NCI-H446 (cell line): ENCODE data around the gene IQGAP3.
"Not testable (repeated sequence)": the region's sequence is repeated elsewhere in the genome, so short reads cannot be mapped to it uniquely, and the experiment has no call there.

Source experiments
- DNase-seq, 2 experiments: peaks; one replicate each; lab custom pipeline; 2025; lab: John Stamatoyannopoulos, UW

IQGAP3 gene

DNA sequence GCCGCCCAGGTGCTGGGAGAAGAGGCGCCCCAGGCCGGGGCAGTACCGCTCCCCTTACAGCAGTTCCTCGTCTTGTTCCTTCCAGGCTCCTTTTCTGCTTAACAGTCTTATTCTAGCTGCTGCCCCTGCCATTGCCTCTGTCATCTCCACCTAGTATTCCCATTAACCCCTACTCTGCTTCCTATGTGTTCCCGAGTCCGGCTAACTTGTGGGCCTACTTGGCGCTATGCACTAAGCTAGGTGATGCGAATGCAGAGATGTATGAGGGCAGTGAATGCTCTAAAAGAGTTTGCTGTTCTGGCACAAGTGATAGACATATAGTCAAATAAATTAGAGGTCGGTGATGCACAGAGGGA lies 276 bp upstream of the IQGAP3 start:
- DNase-seq: no peak

DNA sequence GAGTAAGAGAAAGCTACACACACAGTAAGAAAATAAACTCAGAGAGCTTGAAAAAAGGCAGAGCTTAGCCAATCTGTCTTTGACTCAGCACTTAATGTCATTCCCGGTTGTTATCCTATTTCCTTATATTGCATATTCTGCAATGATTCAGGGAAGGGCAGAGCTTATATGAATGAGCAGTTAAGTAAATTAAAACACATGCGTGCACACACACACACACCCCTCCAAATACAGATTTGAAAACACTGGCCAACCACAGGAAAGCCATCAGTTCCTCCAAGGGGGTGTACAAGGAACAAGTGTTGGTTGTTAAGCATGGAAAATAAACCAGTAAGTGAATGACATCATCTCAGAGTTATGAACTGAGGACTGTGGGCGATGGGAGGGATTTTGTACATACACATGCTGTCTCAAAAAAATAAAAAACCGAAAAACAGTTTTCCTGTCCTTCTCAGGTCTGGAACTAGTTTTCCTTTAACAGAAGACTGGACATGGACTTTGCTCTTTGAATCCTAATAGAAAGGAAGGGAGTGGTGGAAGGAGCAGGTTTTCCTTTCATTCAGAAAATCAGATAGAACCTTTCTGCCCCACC lies 1.0 kb downstream of the IQGAP3 start:
- DNase-seq: peak in 1 of 2 experiments; percentile 14

DNA sequence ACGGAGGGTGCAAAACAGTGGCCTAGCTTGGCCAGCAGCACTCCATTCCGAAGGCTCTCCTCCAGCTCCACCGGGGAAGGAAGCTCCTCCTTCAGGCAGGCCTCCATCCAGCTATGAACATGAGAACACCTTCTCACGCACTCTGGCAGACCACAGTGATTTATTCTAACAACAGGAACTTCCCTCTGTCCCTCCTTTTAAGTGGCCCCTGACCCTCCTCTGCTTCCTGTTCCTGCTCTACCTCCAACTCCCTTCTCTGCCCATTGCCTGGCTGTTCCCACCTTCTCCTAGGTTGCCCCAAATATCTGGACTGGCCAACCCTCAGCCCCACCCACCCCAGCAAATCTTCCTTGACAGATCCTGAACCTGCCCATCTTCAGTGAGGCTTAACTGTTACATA lies 5.9 kb downstream of the IQGAP3 start:
- no peak for DNase-seq

DNA sequence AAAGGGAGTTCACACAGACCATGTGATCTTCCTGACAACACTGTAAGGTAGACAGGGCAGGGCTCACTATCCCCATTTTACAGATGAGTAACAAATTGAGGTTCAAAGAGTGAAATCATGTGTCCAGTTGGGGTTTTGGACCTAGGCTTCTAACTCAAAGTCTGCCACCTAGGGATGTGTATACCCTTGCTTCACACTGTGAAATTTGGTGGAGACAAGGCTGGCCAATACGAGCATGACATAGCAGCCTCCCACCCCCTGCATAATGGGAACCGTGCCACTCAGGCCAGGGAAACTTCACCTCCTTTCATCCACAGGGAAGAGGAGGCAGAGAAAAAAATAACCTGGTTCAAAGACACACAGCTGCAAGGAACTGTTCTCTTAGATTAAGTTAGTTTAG lies 6.8 kb downstream of the IQGAP3 start:
- DNase-seq: no peak

DNA sequence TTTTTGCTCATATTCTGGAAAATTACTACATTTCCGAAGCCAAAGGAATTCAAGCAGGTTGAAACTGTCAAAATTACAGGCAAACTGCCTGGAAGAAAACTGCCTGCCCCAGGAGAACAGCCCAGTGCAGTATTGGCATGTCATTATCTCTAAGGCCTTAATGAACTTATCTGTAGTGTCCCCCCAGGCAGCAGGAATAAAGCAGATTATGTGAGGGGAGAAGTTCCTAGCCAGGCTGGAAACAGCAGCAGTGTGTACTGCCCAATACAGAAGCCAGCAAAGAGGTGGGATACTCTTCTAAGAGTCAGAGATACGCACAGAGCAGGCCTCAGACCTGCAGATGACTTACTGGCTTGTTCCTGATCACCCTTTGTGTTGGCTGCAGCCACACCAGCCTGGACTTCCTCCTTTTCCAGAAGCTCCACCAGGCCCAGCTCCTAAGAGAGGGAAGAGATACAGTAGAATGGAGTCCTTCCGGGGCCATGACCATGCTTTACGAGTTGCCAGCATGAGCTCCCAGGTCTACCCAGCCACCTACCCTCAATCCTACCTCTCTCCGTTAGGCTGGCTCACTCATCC lies 11.7 kb downstream of the IQGAP3 start:
- no peak for DNase-seq

DNA sequence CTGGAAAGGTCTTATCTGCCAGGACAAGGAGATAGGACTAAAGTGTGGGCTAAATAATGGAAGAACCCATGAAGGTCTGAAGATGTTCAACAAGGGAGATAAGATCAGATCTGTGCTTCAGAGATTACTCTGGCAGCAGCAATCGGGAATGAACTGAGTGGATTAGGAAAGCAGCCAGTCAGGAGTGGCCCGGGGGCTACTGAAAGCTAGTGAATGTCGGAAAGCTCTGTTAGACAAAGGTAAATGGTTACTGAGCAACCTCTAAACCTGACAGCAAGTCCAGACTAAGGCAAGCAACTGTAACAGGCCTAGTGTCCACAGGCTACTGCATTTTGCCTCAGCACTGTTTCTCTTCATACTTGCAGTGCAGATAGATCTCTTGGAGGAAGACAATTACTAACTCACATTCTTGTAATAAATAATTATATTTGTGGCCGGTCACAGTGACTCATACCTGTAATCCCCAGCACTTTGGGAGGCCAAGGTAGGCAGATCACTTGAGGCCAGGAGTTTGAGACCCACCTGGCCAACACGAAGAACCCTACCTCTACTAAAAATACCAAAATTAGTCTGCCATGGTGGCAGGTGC lies 12.5 kb downstream of the IQGAP3 start:
- no peak for DNase-seq

DNA sequence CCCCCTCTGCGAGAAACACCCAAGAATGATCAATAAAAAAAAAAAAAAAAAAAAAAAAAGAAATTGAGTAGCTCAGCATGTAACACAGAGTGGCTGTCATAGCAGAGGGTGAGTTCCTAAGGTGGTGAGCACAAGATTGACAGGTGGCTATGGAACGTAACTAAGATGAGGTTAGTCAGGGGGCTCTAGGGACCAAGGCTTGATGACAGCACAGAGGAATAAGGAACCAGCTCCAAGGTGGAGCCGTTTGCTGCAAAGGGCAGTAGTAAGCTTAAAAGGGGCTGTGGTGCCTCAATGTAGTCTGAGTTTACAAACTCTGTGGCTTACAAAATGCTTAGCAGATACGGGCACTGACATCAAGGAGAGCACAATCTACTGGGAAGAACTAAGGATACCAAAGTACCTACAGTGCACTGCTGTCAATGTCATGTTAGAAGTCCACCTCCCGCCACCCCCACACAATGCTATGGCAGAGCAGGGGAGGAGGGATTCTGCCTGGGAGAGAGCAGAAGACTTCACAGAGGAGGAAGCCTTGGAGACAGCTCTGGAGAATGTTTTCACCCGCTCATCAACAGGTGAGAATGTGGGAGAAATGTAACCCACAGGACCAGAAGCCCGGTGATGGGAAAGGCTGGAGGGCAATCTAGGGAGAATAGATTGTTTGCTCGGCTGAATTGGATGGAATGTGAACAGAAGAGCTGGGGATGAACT lies 13.1 kb downstream of the IQGAP3 start:
- DNase-seq: no peak

DNA sequence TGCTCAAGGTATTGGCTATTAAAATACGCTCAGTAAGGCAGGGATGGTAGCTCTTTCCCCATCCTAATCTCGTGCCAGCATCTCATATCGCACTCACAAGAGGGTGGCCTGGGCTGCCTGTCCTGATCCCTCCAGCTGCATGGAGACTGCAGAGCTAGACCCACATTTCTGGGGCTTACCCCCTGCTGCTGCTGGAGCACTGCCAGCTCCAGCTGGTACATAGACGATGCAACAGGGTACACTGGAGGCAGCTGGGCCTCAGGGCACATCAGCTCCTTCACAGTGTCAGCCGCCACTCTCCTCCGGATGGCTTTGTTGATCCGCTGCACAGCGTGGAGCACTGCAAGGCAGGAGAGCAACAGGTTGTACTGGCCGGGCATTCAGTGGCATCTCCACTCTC lies 16.0 kb downstream of the IQGAP3 start:
- DNase-seq: no peak

DNA sequence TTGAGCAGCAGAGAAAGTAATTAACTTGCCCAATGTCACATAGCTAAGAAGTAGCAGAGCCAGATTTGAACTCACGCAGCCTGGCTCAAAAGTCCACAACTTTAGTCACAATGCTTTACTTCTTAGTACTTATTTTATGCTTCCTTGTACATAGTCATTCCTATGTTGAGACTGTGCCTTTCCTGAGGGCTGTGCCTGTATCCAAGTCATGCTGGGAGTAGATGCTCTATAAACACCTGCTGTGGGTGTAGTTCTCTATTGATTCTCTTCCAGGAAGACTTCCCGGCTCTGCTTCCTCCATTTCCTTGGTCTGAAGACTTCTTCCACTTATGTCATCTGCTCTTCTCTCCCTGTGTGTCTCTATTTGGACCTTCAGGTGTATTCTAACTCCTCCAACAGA lies 16.6 kb downstream of the IQGAP3 start:
- no peak for DNase-seq

DNA sequence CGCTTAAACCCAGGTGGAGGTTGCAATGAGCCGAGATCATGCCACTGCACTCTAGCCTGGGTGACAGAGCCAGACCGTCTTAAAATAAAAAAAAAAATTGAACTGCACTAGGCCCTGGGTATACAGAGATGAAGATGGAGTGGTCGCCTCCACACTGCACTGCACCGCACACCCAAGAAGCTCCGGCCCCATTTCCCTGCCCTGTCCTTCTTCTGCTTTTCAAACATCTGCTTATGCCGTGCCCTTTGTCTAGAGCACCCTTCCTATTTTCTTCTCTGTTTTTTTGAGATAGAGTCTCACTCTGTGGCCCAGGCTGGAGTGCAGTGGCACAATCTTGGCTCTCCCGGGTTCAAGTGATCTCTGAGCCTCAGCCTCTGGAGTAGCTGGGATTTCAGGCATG lies 17.4 kb downstream of the IQGAP3 start:
- DNase-seq: no peak

DNA sequence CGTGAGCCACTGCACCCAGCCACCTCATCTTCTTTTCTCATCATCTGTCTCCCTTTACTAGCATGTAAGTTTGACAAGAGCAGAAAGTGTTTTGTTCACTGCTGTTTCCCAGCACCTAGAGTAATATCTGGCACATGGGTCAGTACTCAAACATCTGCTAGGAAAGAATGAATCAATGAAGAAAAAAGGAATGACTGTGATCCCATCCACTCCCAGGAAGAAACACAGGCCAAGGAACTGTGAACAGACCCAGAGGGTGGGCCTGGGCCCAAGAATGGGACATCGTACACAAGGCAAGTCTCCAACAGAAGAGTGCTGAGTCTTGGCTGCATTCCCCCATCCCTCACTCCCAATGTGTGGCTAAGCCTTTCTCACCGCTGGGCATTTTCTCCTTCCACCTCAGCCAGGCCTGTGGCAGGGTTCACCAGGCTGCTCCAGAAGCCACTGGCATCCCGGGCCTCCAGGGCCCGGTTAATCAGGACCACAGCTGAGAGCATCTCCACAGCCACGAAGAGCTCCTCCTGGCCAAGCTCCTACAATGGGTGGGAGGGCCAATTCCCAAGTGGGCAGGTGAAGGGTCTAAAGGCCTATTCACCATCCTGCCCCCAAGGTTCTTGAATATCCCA lies 18.4 kb downstream of the IQGAP3 start:
- DNase-seq: no peak

DNA sequence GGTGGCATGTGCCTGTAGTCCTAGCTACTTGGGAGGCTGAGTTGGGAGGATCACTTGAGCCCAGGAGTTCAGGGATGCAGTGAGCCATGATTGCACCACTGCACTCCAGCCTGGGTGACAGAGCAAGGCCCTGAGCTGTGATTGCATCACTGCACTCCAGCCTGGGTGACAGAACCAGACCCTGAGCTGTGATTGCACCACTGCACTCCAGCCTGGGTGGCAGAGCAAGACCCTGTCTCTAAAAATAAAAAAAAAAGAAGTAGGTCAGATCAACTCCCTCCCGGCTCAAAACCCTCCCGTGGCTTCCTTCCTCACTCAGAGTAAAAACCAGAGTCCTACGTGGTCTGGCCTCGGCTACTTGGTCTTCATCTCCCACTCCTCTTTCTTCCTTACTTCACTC lies 19.4 kb downstream of the IQGAP3 start:
- DNase-seq: not testable (repeated sequence)

DNA sequence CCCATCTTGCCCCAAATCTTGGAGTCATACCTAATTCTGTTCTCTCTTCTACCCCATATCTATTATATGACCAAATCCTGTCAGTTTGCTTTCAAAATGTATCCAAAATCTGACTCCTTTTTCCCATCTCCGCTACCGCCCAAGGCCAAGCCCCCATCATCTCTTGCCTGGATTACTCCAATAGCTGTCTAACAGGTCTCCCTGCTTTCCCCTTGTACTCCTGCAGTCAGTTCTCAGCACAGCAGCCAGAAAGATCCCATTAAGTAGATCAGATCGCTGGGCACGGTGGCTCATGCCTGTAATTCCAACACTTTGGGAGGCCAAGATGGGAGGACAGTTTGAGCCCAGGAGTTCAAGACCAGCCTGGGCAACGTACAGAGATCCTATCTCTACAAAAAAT lies 19.8 kb downstream of the IQGAP3 start:
- no peak for DNase-seq

DNA sequence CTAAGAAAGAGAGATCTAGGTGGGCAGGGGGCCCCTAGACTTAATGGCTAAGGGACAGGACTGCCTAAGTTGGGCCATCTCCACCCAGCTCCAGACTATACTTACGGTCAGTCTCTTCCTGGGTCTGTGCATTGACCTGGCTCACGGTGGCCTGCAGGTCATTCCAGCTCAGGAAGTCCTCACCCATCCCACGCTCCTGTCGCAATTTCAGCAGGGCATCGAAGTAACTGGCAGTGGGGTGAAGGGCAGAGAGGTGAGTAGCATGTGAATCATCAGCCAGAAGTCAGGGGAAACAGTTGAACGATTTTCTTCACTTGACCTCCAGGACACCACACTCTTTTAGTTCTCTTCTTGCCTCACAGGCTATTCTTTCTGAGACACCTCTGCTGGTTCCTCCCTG lies 20.5 kb downstream of the IQGAP3 start:
- no peak for DNase-seq

DNA sequence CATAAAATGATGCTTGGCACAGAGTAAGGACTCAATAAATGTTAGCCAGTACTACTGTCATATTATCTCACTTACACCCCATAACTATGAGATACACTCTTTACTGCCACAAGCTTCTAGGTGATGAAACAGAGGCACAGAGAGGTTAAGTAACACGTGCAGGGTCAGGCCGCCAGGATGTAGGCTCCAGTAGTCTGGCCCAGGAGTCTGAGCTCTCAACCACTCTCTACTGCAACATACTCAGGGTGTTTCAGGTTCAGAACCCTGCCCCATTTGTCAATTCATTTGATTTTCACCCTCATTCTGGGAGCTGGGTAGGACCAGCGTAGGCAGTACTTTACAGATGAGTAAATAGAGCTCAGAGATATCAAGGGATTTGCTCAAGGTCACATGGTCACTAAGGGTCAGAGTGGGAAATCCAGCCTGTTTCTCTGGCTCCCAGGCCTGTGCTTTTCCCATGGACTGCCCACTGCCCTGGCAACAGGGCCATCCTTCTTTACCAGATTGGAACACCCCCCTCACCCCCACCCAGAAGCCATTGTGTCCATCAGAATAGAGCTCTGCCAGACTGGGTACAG lies 21.2 kb downstream of the IQGAP3 start:
- DNase-seq: no peak

DNA sequence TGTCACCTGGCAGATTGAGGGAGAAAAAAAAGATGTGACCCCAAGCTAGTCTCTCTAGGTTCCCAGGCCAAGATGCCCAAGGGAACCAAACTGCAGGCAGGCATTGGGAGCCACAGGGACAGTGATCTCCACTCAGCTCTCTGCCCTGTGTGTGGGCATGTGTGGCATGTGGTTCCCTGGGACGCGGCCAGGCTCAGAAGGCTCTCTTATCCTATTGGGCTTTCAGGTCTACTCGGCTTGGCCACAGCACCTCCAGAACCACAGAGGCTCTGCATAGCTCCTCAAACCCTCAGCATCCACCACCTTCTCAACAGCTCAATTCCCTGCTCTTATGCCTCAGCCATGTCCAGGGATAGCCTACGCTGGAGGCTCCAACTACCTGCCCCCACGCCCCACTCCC lies 22.0 kb downstream of the IQGAP3 start:
- no peak for DNase-seq

DNA sequence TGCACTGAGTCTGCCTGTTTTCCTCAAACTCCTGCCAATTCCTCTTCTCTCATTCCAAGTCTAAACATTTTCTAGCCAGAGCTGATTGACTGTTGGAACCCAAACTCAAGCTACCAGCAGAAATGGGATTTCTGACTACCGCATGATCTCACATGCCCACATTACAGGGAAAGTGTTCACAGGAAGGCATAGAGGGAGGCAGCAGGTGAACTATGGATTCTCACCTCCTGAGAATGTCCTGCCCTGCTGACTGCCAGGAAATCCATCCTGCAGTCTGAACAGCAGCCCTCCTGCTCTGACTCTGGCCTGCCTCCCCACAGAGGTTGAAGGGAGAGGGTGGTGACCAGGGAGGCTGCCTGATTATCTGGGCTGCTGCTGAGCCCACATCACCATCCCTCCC lies 22.5 kb downstream of the IQGAP3 start:
- DNase-seq: no peak

DNA sequence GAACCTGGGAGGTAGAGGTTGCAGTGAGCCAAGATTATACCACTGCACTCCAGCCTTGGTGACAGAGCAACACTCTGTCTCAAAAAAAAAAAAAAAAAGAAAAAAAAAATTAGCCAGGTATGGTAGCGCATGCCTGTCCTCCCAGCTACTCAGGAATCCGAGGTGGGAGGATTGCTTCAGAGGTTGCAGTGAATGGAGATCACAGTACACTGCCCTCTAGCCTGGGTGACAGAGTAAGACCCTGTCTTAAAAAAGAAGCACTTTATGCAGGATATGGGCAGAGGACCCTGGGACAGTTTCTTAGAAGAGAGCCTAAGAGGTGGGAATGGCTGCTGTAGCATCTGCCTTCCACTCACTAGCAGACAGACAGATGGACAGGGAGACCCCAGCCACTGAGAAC lies 23.0 kb downstream of the IQGAP3 start:
- no peak for DNase-seq

DNA sequence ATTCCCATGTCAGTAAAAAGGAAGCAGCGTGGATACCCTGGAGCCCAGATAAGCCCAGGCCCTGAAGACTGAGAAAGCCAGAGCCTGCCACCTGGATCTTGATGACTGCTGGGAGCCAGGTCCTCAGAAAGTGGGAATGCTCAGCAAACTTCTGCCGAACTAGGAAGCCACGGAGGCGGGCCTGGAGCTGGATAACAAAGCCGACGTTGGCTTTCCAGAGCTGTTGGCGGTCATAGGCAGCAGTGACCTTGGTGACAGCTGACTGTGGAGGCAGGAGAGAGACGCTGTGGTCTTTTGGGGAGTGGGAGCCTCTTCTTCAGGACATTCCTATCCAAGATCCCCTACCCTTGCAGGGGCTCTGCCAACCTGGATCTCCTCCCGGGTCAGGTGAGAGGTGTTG lies 24.4 kb downstream of the IQGAP3 start:
- no peak for DNase-seq

DNA sequence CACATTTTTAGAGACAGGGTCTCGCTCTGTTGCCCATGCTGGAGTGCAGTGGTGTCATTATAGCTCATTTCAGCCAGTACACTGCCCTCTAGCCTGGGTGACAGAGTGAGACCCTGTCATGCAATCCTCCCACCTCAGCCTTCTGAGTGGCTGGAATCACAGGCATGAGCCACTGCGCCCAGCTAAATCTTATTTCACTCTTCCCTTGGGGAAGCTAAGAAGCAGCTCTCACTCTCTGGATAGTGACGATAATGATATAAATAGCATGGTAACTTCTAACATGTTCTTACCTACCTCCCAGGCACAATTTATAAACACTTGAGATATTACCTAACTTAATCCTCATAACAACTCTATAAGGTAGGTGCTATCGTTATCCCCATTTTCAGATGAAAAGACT lies 24.9 kb downstream of the IQGAP3 start:
- no peak for DNase-seq

DNA sequence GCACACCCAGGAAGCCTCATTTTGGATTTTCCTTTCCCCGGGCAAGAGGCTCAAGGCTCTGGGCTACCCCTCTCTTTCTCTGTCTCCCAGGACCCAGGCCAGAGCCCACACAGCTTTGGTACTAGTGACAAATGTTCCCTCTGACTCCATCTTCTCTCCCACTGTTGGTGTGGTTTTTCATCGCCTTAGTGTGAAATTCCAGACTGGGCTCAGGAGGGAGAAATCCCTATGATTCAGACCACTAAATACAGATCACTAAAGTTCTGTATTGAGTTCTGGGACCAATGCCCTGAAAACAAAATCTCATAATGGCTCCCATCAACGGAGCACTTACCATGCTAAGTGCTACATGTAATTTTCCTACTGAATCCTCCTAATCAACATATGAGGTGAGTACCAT lies 26.1 kb downstream of the IQGAP3 start:
- no peak for DNase-seq

DNA sequence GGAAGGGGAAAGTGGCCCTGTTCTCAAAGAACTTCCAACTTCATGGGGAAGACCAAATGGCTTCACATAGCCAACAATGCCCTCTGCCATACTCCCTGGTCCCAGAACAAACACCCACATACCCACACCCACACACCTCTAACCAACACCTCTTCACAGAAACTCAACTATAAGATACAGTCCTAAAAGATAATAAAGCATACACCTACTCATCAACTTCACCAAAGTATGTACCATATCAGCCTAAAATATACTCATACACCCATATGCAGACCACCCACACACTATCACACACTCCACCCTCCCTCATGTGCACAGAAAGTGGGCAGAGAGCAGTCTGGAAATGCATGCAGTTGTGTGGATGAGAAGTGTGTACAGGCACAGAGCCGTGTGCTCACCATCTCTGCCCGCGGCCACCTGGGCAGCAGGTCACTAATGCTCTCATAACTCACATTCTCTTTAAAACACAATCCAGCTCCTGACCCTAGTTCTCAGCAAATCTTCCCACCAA lies 27.7 kb downstream of the IQGAP3 start:
- no peak for DNase-seq

DNA sequence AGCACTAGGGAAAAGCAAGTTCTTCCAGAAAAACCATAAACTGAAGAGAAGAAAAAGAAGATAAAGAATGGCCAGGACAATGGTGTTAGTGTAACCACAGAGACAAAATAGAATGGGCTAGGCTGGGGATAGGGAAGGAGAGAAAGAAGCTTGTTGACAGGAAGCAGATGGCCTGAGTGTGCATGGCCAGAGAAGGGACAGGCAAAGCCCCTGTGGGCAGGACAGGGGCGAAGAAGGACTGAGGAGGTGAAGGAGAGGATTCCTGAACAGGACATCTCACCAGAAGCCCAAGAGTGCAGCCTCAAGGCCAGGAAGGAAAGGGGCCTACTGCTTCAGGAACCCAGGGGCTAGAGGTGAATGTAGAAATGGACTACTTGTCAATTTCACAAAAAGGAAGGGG lies 29.3 kb downstream of the IQGAP3 start:
- no peak for DNase-seq
